Activated naive CD4-positive, alpha-beta T cell treated with anti-CD3 and anti-CD28 coated beads for 36 hours (primary cell): ENCODE results near the gene IL11RA. TPM values are rescaled to one million over a fixed set of nuclear protein-coding genes. Genes with fewer than 3 reads are reported as not detected.

Experiments used
- CTCF ChIA-PET: fragments of 350-600 bp; sonication (Branson Sonifier 250); formaldehyde crosslinking; loops from one replicate; lab custom pipeline; 2021; ENCODE audit warnings: antibody characterized with exemption; lab: Charles Lee
- DNase-seq: peaks from one replicate; pipeline ENCODE4 v3.0.0-alpha.2; 2020
- H3K27ac Mint-ChIP-seq: one replicate; pipeline ENCODE4 v1.8.0; 2021; ENCODE audit warnings: mild to moderate bottlenecking, mixed read lengths
- H3K27me3 Mint-ChIP-seq: one replicate; pipeline ENCODE4 v1.8.0; 2021; ENCODE audit warnings: low read depth, mixed read lengths
- H3K36me3 Mint-ChIP-seq: one replicate; pipeline ENCODE4 v1.8.0; 2021; ENCODE audit warnings: low read depth, mixed read lengths
- H3K4me1 Mint-ChIP-seq: one replicate; pipeline ENCODE4 v1.8.0; 2021; ENCODE audit warnings: low read depth, mixed read lengths
- H3K4me3 Mint-ChIP-seq: one replicate; pipeline ENCODE4 v1.8.0; 2021; ENCODE audit warnings: mild to moderate bottlenecking, moderate library complexity, mixed read lengths
- H3K9me3 Mint-ChIP-seq: one replicate; pipeline ENCODE4 v1.8.0; 2021; ENCODE audit warnings: mixed read lengths
- intact Hi-C: fragments of 100-400 bp; cut with micrococcal nuclease; formaldehyde crosslinking; loops from one replicate; pipeline ENCODE4 v1.15.1; 2023
- total RNA-seq, 2 experiments: library from RNA; stranded (reverse); gene quantifications; one replicate each; pipeline ENCODE4 v1.2.3, GENCODE V29; 2021

The IL11RA gene
- total RNA-seq, 2 experiments from 2014 or later = 12.1 to 13.0 TPM

- intact Hi-C loops = no loop called here
- peaks cover 24% of the 10 kb centered on the region for H3K4me1 Mint-ChIP-seq
- DNase-seq = no peak
- H3K27me3 Mint-ChIP-seq = no peaks in the 10 kb centered on the region
- no peaks in the 10 kb centered on the region for H3K9me3 Mint-ChIP-seq
- H3K36me3 Mint-ChIP-seq = peaks cover 3% of the 10 kb centered on the region
- H3K4me3 Mint-ChIP-seq = no peak overlapping the region
- CTCF ChIA-PET = no interaction called here
- H3K27ac Mint-ChIP-seq = no peak overlapping the region
Observed at GRCh38 chr9:34658461-34658860, 6.5 kb downstream of the IL11RA start.

- peaks cover 37% of the 10 kb centered on the region for H3K4me1 Mint-ChIP-seq
- DNase-seq = peak; percentile 45
Observed at GRCh38 chr9:34659592-34660253, 7.7 kb downstream of the IL11RA start.

GRCh38 chr9:34662526-34663302, 10.7 kb downstream of the IL11RA start, which contains the start of gene CCL27:
Gene CCL27, minus strand, starts transcription at chr9:34662657. Its CDS starts 24 bp downstream, at chr9:34662633.
- DNase-seq = peak; percentile 17
- H3K9me3 Mint-ChIP-seq = no peaks in the 10 kb centered on the region
- peaks cover 3% of the 10 kb centered on the region for H3K36me3 Mint-ChIP-seq

More at GRCh38 chr9:34659592-34660253, 7.7 kb downstream of the IL11RA start:
- intact Hi-C loops = loop anchor here (5.0 to 10.0 kb wide), 3 partner anchors 328 to 1475 kb away; partner anchors contain the start of genes DNAJB5, GLIPR2 and TESK1
- no peaks in the 10 kb centered on the region for H3K27me3 Mint-ChIP-seq
- CTCF ChIA-PET = interaction anchor here (0.8 to 5.8 kb wide), 3 partner anchors 12 to 43 kb away, joined by 3 to 40 read pairs (median 4); partner anchors contain the start of genes DCTN3 and GALT
- H3K27ac Mint-ChIP-seq = no peak overlapping the region
- H3K4me3 Mint-ChIP-seq = no peak overlapping the region
- peaks cover 3% of the 10 kb centered on the region for H3K36me3 Mint-ChIP-seq
- no peaks in the 10 kb centered on the region for H3K9me3 Mint-ChIP-seq

DNA sequence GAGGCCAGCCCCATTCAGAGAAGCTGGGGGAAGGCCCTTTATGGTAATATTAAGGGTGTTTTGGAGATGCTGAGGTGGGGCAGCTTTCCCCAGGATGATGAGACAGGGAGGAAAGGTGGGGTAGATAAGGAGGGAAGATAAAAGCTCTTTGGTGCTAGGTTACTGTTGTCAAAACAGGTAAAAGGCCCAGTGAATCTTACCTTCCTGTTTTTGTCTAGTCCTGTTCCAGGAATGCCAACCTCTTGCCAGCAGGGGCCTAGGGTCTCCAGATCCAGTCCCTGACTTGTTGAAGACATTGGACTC, 11.3 kb downstream of the IL11RA start:
- intact Hi-C loops = loop anchor here (5.0 to 10.0 kb wide), 3 partner anchors 324 to 1472 kb away; partner anchors contain the start of genes DNAJB5, GLIPR2 and TESK1

More at GRCh38 chr9:34662526-34663302, 10.7 kb downstream of the IL11RA start, which contains the start of gene CCL27:
- intact Hi-C loops = loop anchor here (5.0 to 10.0 kb wide), 3 partner anchors 325 to 1472 kb away; partner anchors contain the start of genes DNAJB5, GLIPR2 and TESK1
- Mint-ChIP-seq H3K4me1 (peaks cover 43% of the 10 kb centered on the region), H3K27ac (peak within 1 kb of the TSS; percentile 74), H3K27me3 (no peaks in the 10 kb centered on the region), H3K4me3 (no peak within 1 kb of the TSS)
- CTCF ChIA-PET = interaction anchor here (0.6 to 5.8 kb wide), 9 partner anchors 13 to 284 kb away, joined by 3 to 40 read pairs (median 6); partner anchors contain the start of gene GALT

GRCh38 chr9:34664281-34665066, 12.5 kb downstream of the IL11RA start:
- Mint-ChIP-seq H3K4me1 (peaks cover 42% of the 10 kb centered on the region), H3K27ac (peak overlapping the region; percentile 52), H3K36me3 (peaks cover 10% of the 10 kb centered on the region), H3K9me3 (peaks cover 9% of the 10 kb centered on the region), H3K27me3 (no peaks in the 10 kb centered on the region), H3K4me3 (peak overlapping the region; percentile 77)
- intact Hi-C loops = loop anchor here (1.0 to 10.0 kb wide), 10 partner anchors 18 to 1470 kb away; partner anchors contain the start of genes DNAJB5, GALT, GLIPR2 and RPP25L
- CTCF ChIA-PET = interaction anchor here (0.7 to 5.8 kb wide), 12 partner anchors 8 to 51 kb away, joined by 3 to 40 read pairs (median 4); partner anchors contain the start of genes CCL21, GALT and SIGMAR1
- DNase-seq = peak; percentile 88

More for the DNA sequence above, 11.3 kb downstream of the IL11RA start:
- no peak overlapping the region for H3K4me3 Mint-ChIP-seq
- H3K9me3 Mint-ChIP-seq = no peaks in the 10 kb centered on the region
- CTCF ChIA-PET = interaction anchor here (1.0 to 5.8 kb wide), 7 partner anchors 12 to 284 kb away, joined by 3 to 40 read pairs (median 6); partner anchors contain the start of gene GALT
- H3K27me3 Mint-ChIP-seq = no peaks in the 10 kb centered on the region
- H3K4me1 Mint-ChIP-seq = peaks cover 43% of the 10 kb centered on the region
- no peak for DNase-seq
- peak overlapping the region; percentile 74 for H3K27ac Mint-ChIP-seq
- peaks cover 3% of the 10 kb centered on the region for H3K36me3 Mint-ChIP-seq

DNA sequence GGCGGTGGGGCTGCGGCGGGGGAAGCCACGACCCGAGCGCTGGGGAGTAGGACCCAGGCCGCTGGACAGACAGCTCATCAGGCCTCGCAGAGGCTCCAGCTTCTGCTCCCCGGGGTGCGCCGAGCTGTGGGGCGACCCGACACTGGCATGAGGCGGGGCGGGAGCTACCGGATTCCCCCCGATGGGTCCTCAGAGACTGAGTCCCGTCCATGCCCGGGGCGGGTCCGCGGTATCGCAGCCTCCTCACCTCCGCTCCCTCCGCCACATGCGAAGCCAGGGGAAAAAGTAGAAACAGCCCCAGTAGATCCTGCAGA, 13.0 kb downstream of the IL11RA start:
- Mint-ChIP-seq H3K27ac (no peak overlapping the region), H3K9me3 (peaks cover 13% of the 10 kb centered on the region), H3K36me3 (peaks cover 12% of the 10 kb centered on the region), H3K27me3 (no peaks in the 10 kb centered on the region), H3K4me3 (peak overlapping the region; percentile 77), H3K4me1 (peaks cover 41% of the 10 kb centered on the region)
- intact Hi-C loops = loop anchor here (1.0 to 10.0 kb wide), 7 partner anchors 19 to 1470 kb away; partner anchors contain the start of genes GALT, GLIPR2, RPP25L and SIGMAR1
- CTCF ChIA-PET = interaction anchor here (0.6 to 5.8 kb wide), 9 partner anchors 9 to 416 kb away, joined by 3 to 40 read pairs (median 3); partner anchors contain the start of genes CCL21, GALT and SIGMAR1
- no peak for DNase-seq

- CTCF ChIA-PET = interaction anchor here (0.6 to 5.8 kb wide), 9 partner anchors 9 to 416 kb away, joined by 3 to 40 read pairs (median 4); partner anchors contain the start of genes GALT and SIGMAR1
- H3K4me1 Mint-ChIP-seq = peaks cover 39% of the 10 kb centered on the region
- peaks cover 17% of the 10 kb centered on the region for H3K9me3 Mint-ChIP-seq
- peak; percentile 93 for DNase-seq
- H3K27me3 Mint-ChIP-seq = no peaks in the 10 kb centered on the region
- intact Hi-C loops = loop anchor here (1.0 to 10.0 kb wide), 7 partner anchors 19 to 1469 kb away; partner anchors contain the start of genes GALT, GLIPR2, RPP25L and SIGMAR1
- peak overlapping the region; percentile 80 for H3K27ac Mint-ChIP-seq
- H3K4me3 Mint-ChIP-seq = peak overlapping the region; percentile 77
- peaks cover 10% of the 10 kb centered on the region for H3K36me3 Mint-ChIP-seq
Observed at GRCh38 chr9:34665381-34666250, 13.6 kb downstream of the IL11RA start.

DNA sequence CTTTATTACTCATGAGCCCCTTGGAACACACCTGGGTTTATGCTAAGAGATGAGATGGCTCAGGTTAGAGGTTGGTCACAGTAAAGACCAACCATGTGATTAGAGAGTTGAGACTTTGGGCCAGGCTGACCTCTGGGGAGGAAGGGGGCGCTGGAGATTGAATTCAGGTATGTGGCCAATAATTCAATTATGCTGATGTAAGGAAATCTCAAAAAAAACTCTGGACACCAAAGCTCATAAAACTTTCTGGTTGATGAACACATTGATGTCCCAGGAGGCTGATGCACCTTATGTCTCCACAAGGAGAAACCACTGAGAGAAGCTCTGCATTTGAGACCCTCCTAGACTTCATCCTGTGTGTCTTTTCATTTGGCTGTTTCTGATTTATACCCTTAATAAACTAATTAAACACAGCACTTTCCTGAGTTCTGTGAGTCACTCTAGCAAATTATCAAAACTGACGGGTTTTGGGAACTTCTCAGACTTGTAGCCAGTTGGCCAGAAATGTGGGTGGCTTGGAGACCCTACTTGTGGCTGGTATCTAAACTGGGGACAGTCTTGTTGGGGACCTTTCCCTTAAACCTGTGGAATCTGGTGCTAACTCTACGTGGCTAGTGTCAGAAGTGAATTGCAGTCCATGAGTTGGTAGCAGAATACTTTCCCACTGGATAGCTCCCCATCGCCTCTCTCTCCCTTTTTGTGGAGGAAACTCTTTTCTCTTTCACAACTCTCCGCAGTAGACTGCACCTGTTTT, 18.0 kb downstream of the IL11RA start:
- peaks cover 5% of the 10 kb centered on the region for H3K4me1 Mint-ChIP-seq
- DNase-seq = no peak
- no peak overlapping the region for H3K4me3 Mint-ChIP-seq
- peaks cover 17% of the 10 kb centered on the region for H3K9me3 Mint-ChIP-seq
- intact Hi-C loops = loop anchor here (10.0 kb wide), 2 partner anchors 935 to 1465 kb away; partner anchors contain the start of genes GLIPR2 and TESK1
- CTCF ChIA-PET = interaction anchor here (0.9 to 1.8 kb wide), 3 partner anchors 23 to 33 kb away, joined by 3 to 6 read pairs (median 3); partner anchors contain the start of gene GALT
- H3K27me3 Mint-ChIP-seq = no peaks in the 10 kb centered on the region
- H3K27ac Mint-ChIP-seq = no peak overlapping the region
- H3K36me3 Mint-ChIP-seq = peaks cover 10% of the 10 kb centered on the region

DNA sequence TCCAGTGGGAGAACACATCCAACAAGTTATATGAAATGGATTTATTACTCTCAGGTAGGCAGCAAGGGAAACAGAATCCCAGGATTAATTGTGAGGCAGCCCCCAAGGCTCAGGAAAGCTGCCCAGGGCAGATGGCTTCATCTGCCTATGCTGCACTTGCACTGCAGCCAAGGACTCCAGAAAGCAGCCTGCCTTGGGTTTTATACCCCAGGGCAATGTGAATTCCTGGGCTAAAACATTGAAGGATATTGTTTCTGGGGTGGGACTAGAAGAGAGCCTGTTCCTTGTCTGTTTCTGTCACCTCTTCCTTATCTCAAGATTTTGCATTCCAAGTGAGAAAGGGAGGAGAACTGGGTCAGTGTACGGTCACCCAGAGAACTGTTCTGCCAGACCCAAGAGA, 19.3 kb downstream of the IL11RA start:
- H3K4me3 Mint-ChIP-seq = no peak overlapping the region
- CTCF ChIA-PET = interaction anchor here (1.8 kb wide), 1 partner anchor 31 kb away, joined by 6 read pairs; no protein-coding TSS in a partner anchor
- H3K27ac Mint-ChIP-seq = no peak overlapping the region
- no peak for DNase-seq
- H3K4me1 Mint-ChIP-seq = no peaks in the 10 kb centered on the region
- H3K9me3 Mint-ChIP-seq = peaks cover 17% of the 10 kb centered on the region
- H3K36me3 Mint-ChIP-seq = peaks cover 10% of the 10 kb centered on the region
- no peaks in the 10 kb centered on the region for H3K27me3 Mint-ChIP-seq
- intact Hi-C loops = no loop called here

DNA sequence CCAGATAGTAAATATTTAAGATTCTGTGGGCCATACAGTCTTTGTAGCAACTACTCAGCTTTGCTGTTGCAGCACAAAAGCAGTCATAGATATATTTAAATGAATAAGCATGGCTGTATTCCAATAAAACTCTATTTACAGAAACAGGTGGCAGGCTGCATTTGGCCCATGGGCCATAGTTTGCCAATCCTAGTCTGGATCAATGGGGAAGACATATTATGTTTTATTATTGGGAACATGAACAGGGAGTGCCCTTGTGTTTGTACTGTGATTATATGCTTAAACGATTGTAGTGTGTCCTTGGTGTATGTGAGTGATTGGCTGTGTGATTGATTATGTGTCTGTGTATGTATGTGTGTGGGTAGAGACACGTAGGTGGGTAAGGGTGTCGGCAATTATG, 22.5 kb downstream of the IL11RA start:
- intact Hi-C loops = no loop called here
- CTCF ChIA-PET = interaction anchor here (1.5 to 5.7 kb wide), 2 partner anchors 26 to 28 kb away, joined by 4 to 65 read pairs; no protein-coding TSS in a partner anchor
- Mint-ChIP-seq H3K9me3 (peaks cover 8% of the 10 kb centered on the region), H3K27ac (no peak overlapping the region), H3K4me1 (no peaks in the 10 kb centered on the region), H3K4me3 (no peak overlapping the region), H3K27me3 (no peaks in the 10 kb centered on the region), H3K36me3 (peaks cover 3% of the 10 kb centered on the region)
- no peak for DNase-seq
